ENCODE data around the gene UBE2V1. TPM values are rescaled to one million over a fixed set of nuclear protein-coding genes. Genes with fewer than 3 reads are reported as not detected.

The UBE2V1 gene
- total and polyA plus RNA-seq, 2 of the 13 experiments (the other 11 are each of a cell fraction or from before 2014, with no cell fraction given), result 81.3 to 132 TPM

GRCh38 chr20:50140339-50140859 is 27.4 kb upstream of the UBE2V1 start:
- peaks cover 36 to 51% of the 10 kb centered on the region in 2 experiments for H3K36me3 ChIP-seq (replicated peaks in 1 of 2; ENCODE audit: control insufficient read depth in 1 of 2, insufficient read depth in 2 of 2, low read length in 2 of 2)
- ChIA-PET POLR2A (interaction anchor here (0.8 to 1.6 kb wide), 3 partner anchors 24 to 32 kb away, joined by 3 to 8 read pairs (median 5); no protein-coding TSS in a partner anchor), CTCF (ENCODE audit: low intra/inter-chr PET ratio, low total read pairs) (no interaction called here)
- TF ChIP-seq CBX1 (IDR thresholded peaks at IDR 0.05; ENCODE audit: low read depth), result no peak
- peak; percentile 31 for TF ChIP-seq ZNF883 (CRISPR knock-in tag; IDR thresholded peaks at IDR 0.05; ENCODE audit: not compliant biosample characterization)
- no peak overlapping the region for H3K9ac ChIP-seq (ENCODE audit: insufficient read depth, low read depth, low read length)
- H3K4me2 ChIP-seq (ENCODE audit: low read depth, low read length), result no peak overlapping the region
- BruUV-seq (replicated peaks), result no TSS peak
- no peak overlapping the region for H2AFZ ChIP-seq (ENCODE audit: low read length)
- no peak overlapping the region for H3K4me3 ChIP-seq (replicated peaks in 1 of 3; ENCODE audit: insufficient read depth in 1 of 3, low read depth in 2 of 3, low read length in 3 of 3)
- FAIRE-seq, result no peak
- no peak for DNase-seq (ENCODE audit: low spot score)
- no peak overlapping the region for H3K27ac ChIP-seq (ENCODE audit: extremely low read length, insufficient read depth, low read length)
- in situ Hi-C loops (cut with HindIII; ENCODE audit: extremely low pct_ligation_motif_present, low pct_unique_long_range_greater_than_20kb), result no loop called here
- ATAC-seq, result no peak
- H3K27me3 ChIP-seq (ENCODE audit: control insufficient read depth in 1 of 2, insufficient read depth in 2 of 2, low read length in 2 of 2), result no peaks in the 10 kb centered on the region
- H3K4me1 ChIP-seq (ENCODE audit: insufficient read depth, low read length), result peaks cover 49% of the 10 kb centered on the region
- no peaks in the 10 kb centered on the region for H3K9me3 ChIP-seq (ENCODE audit: low read length)
- H3K79me2 ChIP-seq (ENCODE audit: insufficient read depth, low read length), result peaks cover 16% of the 10 kb centered on the region
- H4K20me1 ChIP-seq (ENCODE audit: insufficient read depth, low read length), result peaks cover 3% of the 10 kb centered on the region; the same call in 1 of the 2 replicates
- intact Hi-C loops (cut with micrococcal nuclease; ENCODE audit: unreplicated experiment), result no loop called here
- 96% methylated on average over 11 of the region's 11 CpGs for WGBS (ENCODE audit: low lambda C conversion rate)

- peak; percentile 30 for FAIRE-seq
- peak overlapping the region; percentile 13 for H3K4me2 ChIP-seq (ENCODE audit: low read depth, low read length)
- CTCF ChIA-PET (ENCODE audit: low intra/inter-chr PET ratio, low total read pairs), result interaction anchor here (1.3 to 1.7 kb wide), 3 partner anchors 18 to 159 kb away, joined by 3 to 10 read pairs (median 7); no protein-coding TSS in a partner anchor
- intact Hi-C loops (cut with micrococcal nuclease; ENCODE audit: unreplicated experiment), result loop anchor here (2.0 kb wide), 1 partner anchor 28 kb away; no protein-coding TSS in a partner anchor
- POLR2A ChIA-PET, result interaction anchor here (0.6 to 2.0 kb wide), 7 partner anchors 9 to 33 kb away, joined by 3 to 19 read pairs (median 3); partner anchors contain the start of gene PEDS1
- H3K4me1 ChIP-seq (ENCODE audit: insufficient read depth, low read length), result peaks cover 40% of the 10 kb centered on the region
- peak; percentile 73 for DNase-seq (ENCODE audit: low spot score)
- peak overlapping the region; percentile 22; the same call in 1 of the 2 replicates for H3K9ac ChIP-seq (ENCODE audit: insufficient read depth, low read depth, low read length)
- H4K20me1 ChIP-seq (ENCODE audit: insufficient read depth, low read length), result peaks cover 3% of the 10 kb centered on the region; the same call in 1 of the 2 replicates
- peaks cover 14% of the 10 kb centered on the region for H3K79me2 ChIP-seq (ENCODE audit: insufficient read depth, low read length)
- in situ Hi-C loops (cut with HindIII; ENCODE audit: extremely low pct_ligation_motif_present, low pct_unique_long_range_greater_than_20kb), result no loop called here
- H2AFZ ChIP-seq (ENCODE audit: low read length), result no peak overlapping the region
- H3K4me3 ChIP-seq (replicated peaks in 1 of 3; ENCODE audit: insufficient read depth in 1 of 3, low read depth in 2 of 3, low read length in 3 of 3), result peak overlapping the region in 1 of 3 experiments; percentile 25; a peak in 1 of 6 replicates
- no peaks in the 10 kb centered on the region for H3K9me3 ChIP-seq (ENCODE audit: low read length)
- no peaks in the 10 kb centered on the region for H3K27me3 ChIP-seq (ENCODE audit: control insufficient read depth in 1 of 2, insufficient read depth in 2 of 2, low read length in 2 of 2)
- WGBS (ENCODE audit: low lambda C conversion rate), result 67% methylated on average over 28 of the region's 29 CpGs
- ATAC-seq, result peak; percentile 68
- H3K27ac ChIP-seq (ENCODE audit: extremely low read length, insufficient read depth, low read length), result peak overlapping the region; percentile 33
- peaks cover 40 to 65% of the 10 kb centered on the region in 2 experiments for H3K36me3 ChIP-seq (replicated peaks in 1 of 2; ENCODE audit: control insufficient read depth in 1 of 2, insufficient read depth in 2 of 2, low read length in 2 of 2)
- no TSS peak for BruUV-seq (replicated peaks)
- TF ChIP-seq MAFG (CRISPR knock-in tag; IDR thresholded peaks at IDR 0.05) (no peak), SMAD1 (CRISPR knock-in tag; IDR thresholded peaks at IDR 0.05; ENCODE audit: borderline replicate concordance, low read depth) (peak; percentile 90; the same call in 1 of the 2 replicates), SRSF1 (optimal IDR thresholded peaks at IDR 0.05; ENCODE audit: low read depth, low read length) (peak; percentile 81), SMARCE1 (IDR thresholded peaks at IDR 0.05; ENCODE audit: borderline replicate concordance) (no peak), HNF4A (CRISPR knock-in tag; IDR thresholded peaks at IDR 0.05) (peak; percentile 80), HNF1B (CRISPR knock-in tag; IDR thresholded peaks at IDR 0.05) (peak; percentile 70), KAT8 (CRISPR knock-in tag; IDR thresholded peaks at IDR 0.05) (no peak), ZNF746 (CRISPR knock-in tag; IDR thresholded peaks at IDR 0.05) (no peak; the same call in 1 of the 2 replicates), NR2F2 (IDR thresholded peaks at IDR 0.05; ENCODE audit: borderline replicate concordance, low read depth) (peak; percentile 72; the same call in 1 of the 2 replicates), ZSCAN21 (CRISPR knock-in tag; IDR thresholded peaks at IDR 0.05; ENCODE audit: borderline replicate concordance) (peak; percentile 30; the same call in 1 of the 2 replicates), TAF15 (IDR thresholded peaks at IDR 0.05; ENCODE audit: low read depth, low read length, poor library complexity, severe bottlenecking) (peak; percentile 93), SCMH1 (CRISPR knock-in tag; IDR thresholded peaks at IDR 0.05; ENCODE audit: borderline replicate concordance) (no peak), ZNF564 (CRISPR knock-in tag; IDR thresholded peaks at IDR 0.05) (no peak)
Measured at GRCh38 chr20:50138479-50139393, 25.8 kb upstream of the UBE2V1 start.
